Osteoblast (primary cell): Measurements from ENCODE around the gene DNAJC5G. TPM values are rescaled to one million over a fixed set of nuclear protein-coding genes. Genes with fewer than 3 reads are reported as not detected.

ENCODE experiments used
- DNase-seq: peaks from one replicate; pipeline ENCODE4 v3.0.0; 2011; ENCODE audit warnings: low spot score, mixed read lengths; ENCODE audit not compliant: insufficient read length; ENCODE audit errors: missing footprints
- H2AFZ ChIP-seq: 2 replicates; pipeline ENCODE4 v1.6.0; 2011; ENCODE audit warnings: mild to moderate bottlenecking, low read length
- H3K27ac ChIP-seq: 2 replicates; pipeline ENCODE4 v1.5.1; 2011; ENCODE audit warnings: mild to moderate bottlenecking, low read depth, low read length, moderate library complexity
- H3K27me3 ChIP-seq: 2 replicates; pipeline ENCODE4 v1.6.0; 2012; ENCODE audit warnings: mild to moderate bottlenecking, control low read depth, inconsistent platforms, low read length, moderate library complexity; ENCODE audit not compliant: insufficient read depth
- H3K36me3 ChIP-seq: 2 replicates; pipeline ENCODE4 v1.5.1; 2011; ENCODE audit warnings: mild to moderate bottlenecking, low read length, control low read depth, moderate library complexity; ENCODE audit not compliant: insufficient read depth
- H3K4me1 ChIP-seq: 2 replicates; pipeline ENCODE4 v1.5.1; 2011; ENCODE audit warnings: mild to moderate bottlenecking, low read length, control low read depth, moderate library complexity; ENCODE audit not compliant: insufficient read depth
- H3K4me2 ChIP-seq: 2 replicates; pipeline ENCODE4 v1.6.0; 2011; ENCODE audit warnings: mild to moderate bottlenecking, low read length; ENCODE audit not compliant: insufficient read depth
- H3K4me3 ChIP-seq: fragments of 200-600 bp; sonication (generic); 3 replicates; pipeline ENCODE4 v1.5.1; 2012; ENCODE audit warnings: mild to moderate bottlenecking, low read length, inconsistent platforms; ENCODE audit not compliant: insufficient read depth
- H3K79me2 ChIP-seq: 2 replicates; pipeline ENCODE4 v1.6.0; 2012; ENCODE audit warnings: mild to moderate bottlenecking, low read length, control low read depth, inconsistent platforms; ENCODE audit not compliant: insufficient read depth
- H3K9me3 ChIP-seq: 2 replicates; pipeline ENCODE4 v1.5.1; 2011; ENCODE audit warnings: low read depth, low read length, control low read depth
- H4K20me1 ChIP-seq: 2 replicates; pipeline ENCODE4 v1.6.0; 2012; ENCODE audit warnings: mild to moderate bottlenecking, low read length, control low read depth; ENCODE audit not compliant: insufficient read depth
- total RNA-seq: library from RNA; depleted of rRNA; stranded (reverse); fragments of >200 nt; gene quantifications from 2 replicates; pipeline ENCODE4 v1.2.3, GENCODE V29; 2012
- TF ChIP-seq, protein P1 (sequence below): IDR thresholded peaks from 2 replicates; pipeline ENCODE4 v1.5.1; 2011; ENCODE audit warnings: mild to moderate bottlenecking, low read depth, low read length, moderate library complexity; ENCODE audit errors: extremely low read depth

Gene DNAJC5G
- total RNA-seq, 1 donor: not detected

DNA sequence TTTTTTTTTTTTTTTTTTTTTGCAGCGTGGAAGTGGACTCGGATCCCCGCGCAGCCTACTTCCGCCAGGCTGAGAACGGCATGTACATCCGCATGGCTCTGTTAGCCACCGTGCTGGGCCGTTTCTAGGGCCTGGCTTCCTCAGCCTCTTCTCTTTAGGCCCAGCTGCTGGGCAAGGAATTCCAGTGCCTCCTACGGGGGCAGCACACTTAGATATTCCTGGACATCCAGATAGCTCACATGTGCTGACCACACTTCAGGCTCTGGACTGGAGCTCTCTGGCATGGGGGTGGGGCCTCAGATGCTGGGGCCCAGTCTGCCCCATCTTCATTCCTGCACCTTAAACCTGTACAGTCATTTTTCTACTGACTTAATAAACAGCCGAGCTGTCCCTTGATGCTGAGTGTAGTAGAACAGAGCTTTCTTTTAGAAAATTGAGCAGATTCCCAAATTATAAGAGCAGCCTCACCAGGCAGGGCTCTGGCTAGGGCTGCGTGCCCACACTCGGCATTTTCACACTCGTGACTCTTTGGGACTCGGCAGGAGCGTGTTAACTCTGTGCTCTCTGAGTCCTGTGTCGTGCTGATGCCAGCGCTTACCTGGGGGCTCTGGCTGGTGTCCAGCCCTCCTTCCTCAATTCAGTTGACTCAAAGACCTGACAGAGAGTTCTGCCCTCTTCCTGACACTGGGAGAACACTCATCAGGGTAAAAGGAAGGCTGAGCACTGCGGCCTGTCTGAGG, 31.7 kb upstream of the DNAJC5G start:
- no peak overlapping the region for H2AFZ ChIP-seq
- DNase-seq: peak; percentile 77
- no peaks in the 10 kb centered on the region for H3K79me2 ChIP-seq
- peaks cover 58% of the 10 kb centered on the region for H3K36me3 ChIP-seq
- peaks cover 2% of the 10 kb centered on the region for H4K20me1 ChIP-seq
- no peak overlapping the region for H3K4me2 ChIP-seq
- no peaks in the 10 kb centered on the region for H3K4me1 ChIP-seq
- H3K27ac ChIP-seq: no peak overlapping the region
- no peak overlapping the region for H3K4me3 ChIP-seq
- TF ChIP-seq, protein P1, sequence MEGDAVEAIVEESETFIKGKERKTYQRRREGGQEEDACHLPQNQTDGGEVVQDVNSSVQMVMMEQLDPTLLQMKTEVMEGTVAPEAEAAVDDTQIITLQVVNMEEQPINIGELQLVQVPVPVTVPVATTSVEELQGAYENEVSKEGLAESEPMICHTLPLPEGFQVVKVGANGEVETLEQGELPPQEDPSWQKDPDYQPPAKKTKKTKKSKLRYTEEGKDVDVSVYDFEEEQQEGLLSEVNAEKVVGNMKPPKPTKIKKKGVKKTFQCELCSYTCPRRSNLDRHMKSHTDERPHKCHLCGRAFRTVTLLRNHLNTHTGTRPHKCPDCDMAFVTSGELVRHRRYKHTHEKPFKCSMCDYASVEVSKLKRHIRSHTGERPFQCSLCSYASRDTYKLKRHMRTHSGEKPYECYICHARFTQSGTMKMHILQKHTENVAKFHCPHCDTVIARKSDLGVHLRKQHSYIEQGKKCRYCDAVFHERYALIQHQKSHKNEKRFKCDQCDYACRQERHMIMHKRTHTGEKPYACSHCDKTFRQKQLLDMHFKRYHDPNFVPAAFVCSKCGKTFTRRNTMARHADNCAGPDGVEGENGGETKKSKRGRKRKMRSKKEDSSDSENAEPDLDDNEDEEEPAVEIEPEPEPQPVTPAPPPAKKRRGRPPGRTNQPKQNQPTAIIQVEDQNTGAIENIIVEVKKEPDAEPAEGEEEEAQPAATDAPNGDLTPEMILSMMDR: no peak
- no peaks in the 10 kb centered on the region for H3K27me3 ChIP-seq
- H3K9me3 ChIP-seq: no peaks in the 10 kb centered on the region

DNA sequence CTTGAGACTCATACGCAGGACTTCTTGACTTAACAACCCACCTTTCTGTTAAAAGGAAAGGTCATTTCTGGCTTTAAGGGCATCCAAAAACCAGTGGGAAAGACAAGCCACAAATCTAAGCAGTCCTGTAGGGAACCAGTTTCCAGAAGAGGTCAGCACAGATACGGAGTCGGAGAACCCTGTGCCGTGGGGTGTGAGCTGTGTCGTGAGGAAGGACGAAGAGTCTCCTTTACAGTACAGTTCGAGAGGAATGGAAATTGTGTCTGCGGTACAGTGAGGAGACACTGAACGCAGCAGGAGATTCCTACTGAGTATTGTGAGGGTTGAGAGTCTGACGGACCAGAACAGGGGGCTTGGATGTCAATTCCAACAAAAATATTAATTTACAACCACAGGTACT, 30.1 kb upstream of the DNAJC5G start:
- H4K20me1 ChIP-seq: peaks cover 2% of the 10 kb centered on the region
- H3K27me3 ChIP-seq: no peaks in the 10 kb centered on the region
- no peak overlapping the region for H3K4me2 ChIP-seq
- no peaks in the 10 kb centered on the region for H3K79me2 ChIP-seq
- no peak overlapping the region for H2AFZ ChIP-seq
- TF ChIP-seq, protein P1: no peak
- peak; percentile 78 for DNase-seq
- peaks cover 45% of the 10 kb centered on the region for H3K36me3 ChIP-seq
- no peak overlapping the region for H3K27ac ChIP-seq
- H3K9me3 ChIP-seq: no peaks in the 10 kb centered on the region
- H3K4me1 ChIP-seq: peaks cover 13% of the 10 kb centered on the region
- no peak overlapping the region for H3K4me3 ChIP-seq

DNA sequence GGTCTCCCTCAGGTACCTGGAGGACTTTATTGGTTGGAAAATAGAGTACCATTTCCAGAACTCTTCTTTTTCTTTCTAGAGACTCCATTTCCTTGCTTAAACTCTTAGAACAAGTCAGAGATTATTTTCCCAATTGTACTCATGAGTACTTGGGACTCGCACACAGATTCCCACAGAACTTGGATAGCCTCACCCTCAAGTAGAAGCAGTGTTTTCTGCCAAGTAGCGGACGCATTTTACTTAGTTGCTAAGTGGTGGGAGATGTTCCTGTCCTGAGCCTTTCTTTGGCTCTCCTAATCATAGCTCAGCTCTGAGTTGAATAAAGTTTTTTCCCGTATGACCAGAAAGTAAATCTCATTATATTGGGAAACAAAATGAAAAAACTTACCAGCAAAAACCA, 29.6 kb upstream of the DNAJC5G start:
- no peaks in the 10 kb centered on the region for H3K79me2 ChIP-seq
- no peak overlapping the region for H3K4me3 ChIP-seq
- TF ChIP-seq, protein P1: no peak
- H3K27me3 ChIP-seq: no peaks in the 10 kb centered on the region
- H4K20me1 ChIP-seq: peaks cover 2% of the 10 kb centered on the region
- peaks cover 40% of the 10 kb centered on the region for H3K36me3 ChIP-seq
- H3K9me3 ChIP-seq: no peaks in the 10 kb centered on the region
- peak; percentile 82 for DNase-seq
- no peak overlapping the region for H2AFZ ChIP-seq
- H3K27ac ChIP-seq: no peak overlapping the region
- peaks cover 13% of the 10 kb centered on the region for H3K4me1 ChIP-seq
- no peak overlapping the region for H3K4me2 ChIP-seq

DNA sequence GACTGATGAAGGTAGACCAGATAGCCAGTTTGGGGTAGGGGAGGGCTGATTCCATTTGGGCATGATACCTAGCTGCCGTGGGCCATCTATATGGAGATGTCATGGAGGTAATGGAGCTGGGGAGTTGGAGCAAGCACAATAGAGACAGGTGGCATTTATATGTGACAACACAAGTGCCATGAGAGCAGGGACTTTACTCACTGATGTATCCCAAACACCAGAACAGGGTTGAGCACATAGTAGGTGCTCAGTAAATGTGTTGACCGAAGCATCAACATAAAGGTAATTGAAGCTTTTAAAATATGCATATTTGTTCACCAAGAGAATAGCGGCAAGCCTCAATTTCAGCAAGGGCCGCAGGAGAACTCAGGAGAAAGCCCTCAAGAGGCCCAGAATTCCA, 27.3 kb upstream of the DNAJC5G start:
- peak; percentile 26 for DNase-seq
- peaks cover 2% of the 10 kb centered on the region for H4K20me1 ChIP-seq
- no peaks in the 10 kb centered on the region for H3K79me2 ChIP-seq
- H3K9me3 ChIP-seq: no peaks in the 10 kb centered on the region
- H3K4me3 ChIP-seq: no peak overlapping the region
- H3K4me1 ChIP-seq: peaks cover 13% of the 10 kb centered on the region
- no peaks in the 10 kb centered on the region for H3K27me3 ChIP-seq
- H3K36me3 ChIP-seq: peaks cover 17% of the 10 kb centered on the region
- TF ChIP-seq, protein P1: no peak
- H2AFZ ChIP-seq: no peak overlapping the region
- no peak overlapping the region for H3K27ac ChIP-seq
- H3K4me2 ChIP-seq: no peak overlapping the region
